ENCODE data around the gene RARG.

RARG gene

DNA sequence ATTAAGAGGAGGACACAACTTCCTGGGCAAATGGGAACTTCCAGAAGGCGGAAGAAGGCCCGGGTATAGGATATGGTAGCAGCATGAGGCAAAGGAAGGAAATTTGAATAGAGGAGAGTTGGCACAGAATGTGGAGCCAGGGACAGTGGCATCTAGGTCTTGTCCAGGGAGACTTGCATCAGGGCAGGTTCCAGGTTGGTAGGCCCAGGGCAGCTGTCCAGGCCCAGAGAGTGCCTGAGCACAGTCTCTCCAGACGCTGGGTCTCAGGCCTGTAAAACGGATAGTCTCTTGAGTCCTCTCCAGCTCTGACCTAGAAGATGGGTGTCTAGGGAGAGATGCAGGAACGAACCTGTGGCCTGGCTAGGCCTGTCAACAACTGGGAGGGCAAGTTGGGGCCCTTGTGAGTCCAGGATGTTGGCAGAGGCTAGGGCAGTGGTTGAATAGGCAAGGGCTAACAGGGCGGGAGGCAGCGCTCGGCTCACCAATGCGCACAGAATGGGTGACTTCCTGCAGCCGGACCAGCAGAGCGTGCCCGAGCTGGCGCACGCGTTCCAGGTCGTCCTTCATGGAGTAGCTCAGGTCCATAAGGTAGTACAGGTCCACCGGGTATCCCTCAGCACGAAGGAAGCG lies 34.9 kb downstream of the RARG start:
- no peak for DNase-seq (ENCODE audit: extremely low read depth, low read depth)
- TF ChIP-seq, protein P1, sequence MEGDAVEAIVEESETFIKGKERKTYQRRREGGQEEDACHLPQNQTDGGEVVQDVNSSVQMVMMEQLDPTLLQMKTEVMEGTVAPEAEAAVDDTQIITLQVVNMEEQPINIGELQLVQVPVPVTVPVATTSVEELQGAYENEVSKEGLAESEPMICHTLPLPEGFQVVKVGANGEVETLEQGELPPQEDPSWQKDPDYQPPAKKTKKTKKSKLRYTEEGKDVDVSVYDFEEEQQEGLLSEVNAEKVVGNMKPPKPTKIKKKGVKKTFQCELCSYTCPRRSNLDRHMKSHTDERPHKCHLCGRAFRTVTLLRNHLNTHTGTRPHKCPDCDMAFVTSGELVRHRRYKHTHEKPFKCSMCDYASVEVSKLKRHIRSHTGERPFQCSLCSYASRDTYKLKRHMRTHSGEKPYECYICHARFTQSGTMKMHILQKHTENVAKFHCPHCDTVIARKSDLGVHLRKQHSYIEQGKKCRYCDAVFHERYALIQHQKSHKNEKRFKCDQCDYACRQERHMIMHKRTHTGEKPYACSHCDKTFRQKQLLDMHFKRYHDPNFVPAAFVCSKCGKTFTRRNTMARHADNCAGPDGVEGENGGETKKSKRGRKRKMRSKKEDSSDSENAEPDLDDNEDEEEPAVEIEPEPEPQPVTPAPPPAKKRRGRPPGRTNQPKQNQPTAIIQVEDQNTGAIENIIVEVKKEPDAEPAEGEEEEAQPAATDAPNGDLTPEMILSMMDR (IDR thresholded peaks at IDR 0.05; ENCODE audit: low read depth, low read length) = no peak

DNA sequence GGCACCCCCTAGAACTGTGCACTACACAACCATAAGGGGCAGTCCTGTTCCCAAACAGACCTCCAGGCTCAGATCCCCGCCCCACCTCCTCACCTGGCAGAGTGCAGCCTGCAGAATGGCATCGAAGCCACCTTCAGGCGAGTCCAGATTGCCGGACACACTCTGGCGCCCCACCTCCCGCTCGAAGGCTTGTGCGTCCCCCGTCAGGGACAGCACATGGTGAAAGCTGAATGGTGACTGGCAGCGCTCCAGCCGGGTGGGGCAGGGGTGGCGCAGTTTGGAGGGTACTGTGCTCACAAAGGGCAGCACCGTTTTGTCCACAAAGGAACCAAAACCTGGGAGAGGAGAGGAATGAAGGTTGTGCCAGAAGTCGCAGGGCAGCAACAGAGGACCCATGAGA lies 35.5 kb downstream of the RARG start:
- no peak for DNase-seq (ENCODE audit: extremely low read depth, low read depth)

GRCh38 chr12:53195516-53196420 lies 36.2 kb downstream of the RARG start:
- TF ChIP-seq, protein P1 (IDR thresholded peaks at IDR 0.05; ENCODE audit: low read depth, low read length) = no peak
- DNase-seq (ENCODE audit: extremely low read depth, low read depth) = no peak

More for the DNA sequence above, 35.5 kb downstream of the RARG start:
- TF ChIP-seq, protein P1 (IDR thresholded peaks at IDR 0.05; ENCODE audit: low read depth, low read length) = no peak

- TF ChIP-seq, protein P1 (IDR thresholded peaks at IDR 0.05; ENCODE audit: low read depth, low read length) = no peak
- no peak for DNase-seq (ENCODE audit: extremely low read depth, low read depth)
These were observed 37.0 kb downstream of the RARG start for GRCh38 chr12:53194973-53195372.

DNA sequence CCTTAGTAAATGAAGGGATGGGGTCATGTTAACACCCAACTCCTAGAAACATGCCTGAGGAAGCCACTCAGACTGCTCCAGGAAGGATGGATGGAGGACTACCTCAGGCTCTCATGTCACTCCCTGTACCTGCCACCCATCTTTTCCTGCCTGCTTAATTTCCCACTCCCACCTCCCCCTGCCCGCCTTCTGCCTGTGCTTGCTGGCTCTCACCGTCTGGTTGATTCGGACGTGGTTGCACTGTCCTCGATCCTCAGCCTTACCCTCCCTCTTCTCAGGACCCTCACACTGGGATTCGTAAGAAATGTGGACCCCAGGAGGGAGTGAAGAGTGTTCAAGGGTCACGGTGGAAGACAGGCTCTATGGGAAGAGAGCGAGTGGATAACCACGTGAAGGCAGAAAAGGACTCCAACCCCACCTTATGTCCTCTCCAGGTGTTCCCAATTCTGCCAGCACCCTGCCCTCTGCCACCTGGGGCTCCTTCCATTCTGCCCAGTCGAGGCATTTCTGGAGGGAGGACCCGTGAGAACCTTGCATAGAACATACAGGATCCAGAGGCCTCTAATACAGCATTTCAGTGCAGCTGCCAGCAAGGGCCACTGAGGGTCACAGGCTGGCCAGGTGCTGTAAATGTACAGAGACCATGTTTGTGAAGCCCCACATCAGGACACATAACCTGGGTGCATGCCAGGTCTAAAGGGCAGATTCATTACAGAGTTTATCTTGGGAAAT lies 37.9 kb downstream of the RARG start:
- TF ChIP-seq, protein P1 (IDR thresholded peaks at IDR 0.05; ENCODE audit: low read depth, low read length) = no peak
- DNase-seq (ENCODE audit: extremely low read depth, low read depth) = no peak

DNA sequence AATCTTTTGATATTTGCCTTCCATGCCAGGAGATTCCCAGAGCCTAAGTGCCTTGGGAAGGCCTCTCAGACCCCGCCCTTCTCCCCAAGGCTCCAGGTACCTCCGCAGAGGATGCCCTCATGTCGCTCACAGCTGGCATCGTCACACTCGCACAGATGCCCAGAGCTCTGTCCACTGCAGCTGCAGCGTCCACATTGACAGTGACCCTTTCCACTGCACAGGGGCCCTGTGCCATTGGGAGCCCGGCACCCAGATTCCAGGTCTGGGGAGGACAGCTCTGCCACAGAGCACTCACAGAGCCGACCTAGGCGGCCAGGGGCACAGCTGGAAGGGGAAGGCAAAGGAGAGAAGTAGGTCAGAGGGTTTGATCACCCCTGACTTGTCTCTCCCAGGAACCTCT lies 39.0 kb downstream of the RARG start:
- DNase-seq (ENCODE audit: extremely low read depth, low read depth) = no peak
- TF ChIP-seq, protein P1 (IDR thresholded peaks at IDR 0.05; ENCODE audit: low read depth, low read length) = no peak
